Suppressor macrophage (primary cell): ENCODE measurements around the gene ASPRV1.
"Not testable (repeated sequence)": the region's sequence is repeated elsewhere in the genome, so short reads cannot be mapped to it uniquely, and the experiment has no call there.

Source experiments
- DNase-seq, 4 experiments: peaks; one replicate each; pipeline ENCODE4 v3.0.0-alpha.2; 2020 to 2022

ASPRV1 gene

DNA sequence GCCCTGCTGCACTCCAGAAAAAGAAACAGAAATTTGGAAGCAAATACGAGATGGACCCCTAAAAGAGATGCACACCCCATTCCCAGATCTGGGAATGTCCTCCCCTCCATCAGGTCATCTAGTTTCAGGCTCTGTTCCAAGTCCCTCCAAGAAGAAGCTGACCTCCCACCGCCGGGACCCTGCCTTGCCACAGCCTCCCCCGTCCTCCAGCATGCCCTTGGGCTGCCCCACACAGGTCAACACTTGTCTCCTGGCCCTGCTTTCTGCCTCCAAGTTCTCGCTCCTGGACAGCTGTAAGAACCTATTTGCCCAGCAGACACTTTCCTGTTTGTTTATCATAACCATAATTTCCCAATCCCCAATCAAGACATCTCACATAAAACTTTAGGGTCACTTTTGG, 2.0 kb downstream of the ASPRV1 start:
- DNase-seq: no peak

DNA sequence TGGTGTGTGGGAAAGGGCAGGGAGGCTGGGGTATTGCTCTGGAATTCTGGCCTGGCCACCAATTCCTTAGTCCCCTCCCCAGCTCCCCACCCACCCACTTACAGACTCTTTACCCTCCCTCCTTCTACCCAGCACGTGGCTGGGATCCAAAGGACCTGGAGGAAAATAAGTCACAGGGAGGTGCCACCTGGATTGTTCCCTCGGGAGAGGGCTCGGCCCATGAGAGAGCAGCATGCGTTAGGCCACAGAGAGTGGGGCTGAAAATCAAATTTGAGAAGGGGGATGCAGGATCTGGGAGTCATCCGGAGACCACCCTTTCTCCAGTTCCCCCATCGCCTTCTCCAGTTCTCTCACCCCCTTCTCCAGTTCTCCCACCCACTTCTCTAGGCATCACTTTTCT, 3.0 kb downstream of the ASPRV1 start:
- no peak for DNase-seq

DNA sequence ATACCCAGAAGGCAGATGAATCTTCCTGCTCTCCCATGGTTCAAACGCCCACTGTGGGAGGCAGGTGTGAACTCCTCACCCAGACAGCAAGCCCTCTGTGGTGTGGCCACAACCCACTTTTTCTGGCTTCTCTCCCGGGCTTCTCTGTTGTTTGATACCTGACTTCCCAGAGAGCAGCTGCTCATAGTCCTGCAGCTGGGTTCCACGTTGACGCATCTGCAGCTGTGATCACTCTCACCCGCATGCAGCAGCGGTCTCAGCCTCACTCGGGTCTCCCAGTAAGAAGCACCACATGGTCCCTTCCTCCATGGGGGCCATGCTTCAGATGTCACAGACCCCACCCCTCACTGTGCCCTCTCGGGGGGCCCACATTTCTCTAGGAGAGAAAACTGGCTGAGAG, 3.5 kb downstream of the ASPRV1 start:
- no peak for DNase-seq

DNA sequence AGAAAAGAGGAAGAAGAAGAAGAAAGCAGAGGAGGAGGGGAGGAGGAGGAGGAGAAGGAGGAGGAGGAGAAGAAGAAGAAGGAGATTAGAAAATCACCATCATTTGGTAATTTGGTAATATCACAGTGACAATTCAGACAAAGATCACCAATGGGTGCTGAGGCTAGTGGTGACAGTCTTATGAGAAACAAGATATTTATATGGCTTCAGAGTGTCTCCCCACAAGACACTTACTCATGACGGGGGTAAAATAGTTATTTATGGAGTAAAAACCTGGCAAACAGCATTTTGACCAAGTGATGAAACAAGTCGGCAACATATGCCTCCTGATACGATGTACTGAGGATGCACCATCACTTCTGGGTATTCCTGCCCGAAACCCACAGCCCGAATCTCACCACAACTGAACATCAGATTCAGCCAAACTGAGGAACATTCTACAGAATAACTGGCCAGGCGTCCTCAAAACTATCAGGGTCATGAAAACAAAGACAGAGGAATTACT, 4.9 kb downstream of the ASPRV1 start:
- DNase-seq: peak in 1 of 4 experiments; percentile 26

DNA sequence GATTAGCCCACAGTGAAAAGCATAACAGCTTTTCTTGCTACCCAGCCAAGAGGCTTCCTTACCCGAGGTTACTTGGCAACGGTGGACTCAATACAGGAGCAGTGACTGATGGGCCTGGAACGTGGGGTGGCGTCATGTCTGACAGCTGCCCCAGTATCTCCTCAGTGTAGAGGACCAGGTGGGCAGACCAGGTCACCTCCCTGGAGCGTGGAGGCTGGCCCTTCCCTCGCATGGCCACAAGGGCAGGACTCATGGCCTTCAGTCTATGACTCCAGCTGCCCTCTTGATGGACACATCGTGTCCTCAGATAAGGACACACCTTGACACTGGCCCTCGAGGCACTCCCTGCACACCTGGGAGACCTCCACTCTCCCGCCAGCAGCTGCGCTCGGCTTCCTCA, 6.4 kb downstream of the ASPRV1 start:
- DNase-seq: no peak

DNA sequence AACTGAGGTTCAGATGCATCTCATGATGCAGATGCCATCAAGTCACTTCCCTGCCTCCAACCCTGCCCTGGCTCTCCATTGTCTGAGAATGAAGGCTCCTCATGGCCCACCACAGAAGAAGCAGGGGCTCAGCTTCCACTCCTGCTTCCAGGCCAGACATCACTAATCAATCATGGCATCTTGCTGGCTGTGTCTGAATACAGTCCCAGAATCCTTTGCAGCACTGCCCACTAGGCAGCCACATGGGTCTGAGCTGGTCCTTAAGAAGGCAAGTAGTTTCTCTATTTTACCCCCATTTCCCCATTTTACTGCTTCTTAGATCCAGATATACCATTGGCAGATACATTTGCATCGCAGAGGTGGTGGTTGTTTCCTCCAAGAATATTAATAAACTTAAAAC, 7.3 kb downstream of the ASPRV1 start:
- DNase-seq: peak in 3 of 4 experiments; percentile 45 to 47 (median 45)

DNA sequence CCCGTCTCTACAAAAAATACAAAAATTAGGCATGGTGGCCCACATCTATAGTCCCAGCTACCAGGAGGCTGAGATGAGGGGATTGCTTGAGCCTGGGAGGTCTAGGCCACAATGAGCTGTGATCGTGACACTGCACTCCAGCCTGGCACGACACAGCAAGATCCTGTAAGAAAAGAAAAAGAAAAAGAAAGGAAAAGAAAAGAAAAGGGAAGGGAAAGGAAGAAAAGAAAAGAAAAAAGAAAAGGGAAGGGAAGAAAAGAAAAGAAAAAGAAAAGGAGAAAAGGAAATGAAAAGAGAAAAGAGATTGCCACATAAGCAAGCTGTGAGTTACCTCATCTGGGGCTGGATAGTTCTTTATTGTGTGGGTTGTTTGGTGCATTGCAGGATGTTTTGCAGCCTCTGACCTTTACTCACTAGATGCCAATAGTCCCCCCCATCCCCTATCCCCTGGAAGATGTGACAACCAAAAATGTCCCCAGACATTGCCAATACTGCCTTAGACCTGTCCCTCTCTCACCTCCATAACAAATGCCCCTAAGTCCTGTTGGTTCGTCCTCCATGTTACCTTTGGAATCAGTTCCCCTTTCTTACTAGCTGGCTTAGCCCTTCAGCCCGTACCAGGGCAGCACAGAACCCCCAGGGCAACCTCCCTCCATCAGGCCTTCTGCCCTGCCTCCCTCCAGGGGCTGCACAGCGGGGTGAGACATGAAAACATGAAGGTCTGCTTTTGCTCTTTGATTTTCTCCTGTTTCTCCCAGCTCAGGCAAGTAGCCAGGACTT, 8.9 kb downstream of the ASPRV1 start:
- DNase-seq: peak in 3 of 4 experiments; percentile 30 to 44 (median 41)

DNA sequence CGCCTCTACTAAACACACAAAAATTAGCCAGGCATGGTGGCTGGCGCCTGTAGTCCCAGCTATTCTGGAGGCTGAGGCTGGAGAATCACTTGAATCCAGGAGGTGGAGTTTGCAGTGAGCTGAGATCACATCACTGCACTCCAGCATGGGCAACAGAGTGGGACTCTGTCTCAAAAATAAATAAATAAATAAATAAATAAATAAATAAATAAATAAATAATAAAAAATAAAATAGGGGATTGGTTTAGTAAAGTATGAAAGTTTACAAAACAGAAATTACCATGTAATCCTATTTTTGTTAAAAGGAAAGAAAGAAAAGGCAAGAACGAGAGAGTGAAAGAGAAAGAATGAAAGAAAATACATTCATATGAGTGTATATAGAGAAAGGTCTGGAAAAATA, 10.8 kb downstream of the ASPRV1 start:
- not testable (repeated sequence) for DNase-seq

DNA sequence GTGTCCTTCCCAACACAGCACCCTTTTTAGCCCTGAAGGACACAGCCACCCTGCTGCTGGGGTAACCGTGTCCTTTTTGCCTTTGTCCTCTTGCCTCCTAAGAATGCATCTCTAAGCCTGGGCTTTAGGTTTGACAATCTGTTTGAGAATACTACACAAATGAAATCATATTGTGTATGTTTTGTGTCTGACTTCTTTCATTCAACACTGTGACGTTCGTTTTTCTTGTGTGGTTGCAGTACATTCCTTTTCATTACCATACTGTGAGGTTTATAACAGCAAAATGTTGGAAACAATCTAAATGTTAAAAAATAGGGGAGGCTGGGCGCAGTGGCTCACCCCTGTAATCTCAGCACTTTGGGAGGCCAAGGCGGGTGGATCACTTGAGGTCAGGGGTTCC, 11.2 kb downstream of the ASPRV1 start:
- DNase-seq: no peak

DNA sequence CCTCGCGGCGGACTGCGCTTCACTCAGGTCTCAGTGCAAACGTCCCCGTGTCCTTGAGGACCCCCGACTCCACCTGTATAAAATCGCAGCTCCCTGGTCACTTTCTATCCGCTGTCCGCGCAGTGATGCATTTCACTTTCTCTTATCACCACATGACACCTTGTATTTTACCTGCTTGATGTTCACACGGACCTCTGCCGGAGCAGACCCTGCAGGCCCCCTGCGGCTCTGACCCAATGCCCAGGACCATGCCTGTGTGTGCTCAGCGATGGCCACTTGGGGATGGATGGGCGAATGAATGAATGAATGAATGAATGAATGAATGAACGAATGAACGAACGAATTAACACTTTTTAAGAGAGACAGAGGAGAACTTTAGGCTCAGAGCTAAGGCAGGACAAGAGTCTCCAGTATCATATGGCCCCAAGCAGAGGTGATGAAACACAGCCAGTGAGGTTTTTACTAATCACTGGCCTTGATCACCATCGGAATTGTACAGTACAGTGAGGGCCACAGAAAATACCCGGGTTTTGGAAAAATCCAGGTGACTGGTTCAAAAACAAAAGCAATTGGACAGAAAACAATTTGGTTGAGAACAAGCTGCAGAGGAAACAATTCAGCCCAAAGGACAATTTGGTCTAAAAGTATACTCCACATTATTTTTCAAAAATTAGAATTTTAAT, 12.3 kb downstream of the ASPRV1 start:
- DNase-seq: no peak

DNA sequence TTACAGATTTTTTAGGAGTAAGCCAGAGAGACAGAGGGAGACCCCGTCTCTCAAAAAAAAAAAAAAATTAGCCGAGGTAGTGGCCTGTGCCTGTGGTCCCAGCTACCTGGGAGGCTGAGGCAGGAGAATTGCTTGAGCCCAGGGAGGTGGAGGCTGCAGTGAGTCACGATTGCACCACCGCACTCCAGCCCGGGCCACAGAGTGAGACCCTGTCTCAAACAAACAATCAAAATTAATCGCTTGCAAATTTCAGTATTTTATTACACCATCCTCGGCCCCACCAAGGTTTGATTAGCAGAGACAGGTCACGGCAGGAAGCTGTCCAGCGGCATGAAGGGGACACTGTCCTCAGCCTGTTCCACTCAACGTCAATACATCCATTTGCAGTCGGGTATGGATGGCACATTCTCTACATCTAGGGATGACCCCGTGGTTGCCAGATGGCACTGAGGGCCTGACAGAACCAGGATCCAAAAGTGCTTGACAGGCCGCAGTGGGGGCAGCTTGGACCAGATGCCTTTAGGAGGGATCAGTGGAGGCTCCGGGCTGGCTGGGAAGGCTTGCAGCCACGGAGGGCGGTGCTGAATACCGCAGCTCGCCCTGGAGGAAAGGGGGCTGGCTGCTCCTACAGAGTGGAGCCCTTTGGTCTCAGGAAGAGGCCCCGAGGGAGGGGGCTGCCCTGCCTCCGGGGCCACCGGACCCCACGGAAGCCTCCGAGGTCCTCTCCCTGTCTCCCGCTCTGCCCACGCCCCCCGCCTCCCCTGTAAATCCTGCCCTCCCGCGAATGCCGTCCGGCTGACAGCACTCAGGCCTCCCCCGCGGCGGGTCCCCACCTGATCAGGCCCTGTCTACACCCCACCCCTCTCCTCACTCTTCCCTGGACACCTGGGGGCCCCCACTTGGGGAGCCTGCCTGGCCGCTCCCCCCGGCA, 13.1 kb downstream of the ASPRV1 start:
- no peak for DNase-seq

DNA sequence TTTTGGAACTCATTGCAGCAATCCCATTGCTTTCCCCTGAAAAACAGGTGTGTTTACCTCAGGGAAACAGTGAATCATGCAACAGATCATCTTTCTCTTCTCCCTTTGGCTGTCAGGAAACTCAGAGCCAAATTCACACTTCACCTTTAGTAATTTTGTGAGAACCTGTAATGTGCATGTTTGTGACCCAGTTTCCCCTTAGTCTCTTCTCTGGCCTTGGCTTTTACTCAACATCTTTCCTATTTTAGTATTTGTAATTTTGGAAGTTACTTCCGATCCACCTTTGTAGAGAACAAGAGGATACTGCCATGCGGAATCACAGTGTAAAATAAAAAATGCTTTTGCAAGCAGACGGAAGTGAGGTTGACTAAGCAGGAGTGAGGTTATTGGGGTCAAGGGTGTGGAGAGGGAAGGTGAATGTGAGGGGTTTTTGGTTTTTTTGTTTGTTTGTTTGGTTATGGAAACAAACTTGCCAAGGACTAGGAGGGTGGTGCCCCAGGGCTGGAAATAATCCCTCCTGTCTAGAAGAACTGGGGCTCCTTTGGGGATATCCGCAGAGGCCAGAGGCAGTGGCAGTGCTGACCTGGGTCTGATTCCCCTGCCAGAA, 14.0 kb downstream of the ASPRV1 start:
- peak in 3 of 4 experiments; percentile 5 to 40 (median 37) for DNase-seq

DNA sequence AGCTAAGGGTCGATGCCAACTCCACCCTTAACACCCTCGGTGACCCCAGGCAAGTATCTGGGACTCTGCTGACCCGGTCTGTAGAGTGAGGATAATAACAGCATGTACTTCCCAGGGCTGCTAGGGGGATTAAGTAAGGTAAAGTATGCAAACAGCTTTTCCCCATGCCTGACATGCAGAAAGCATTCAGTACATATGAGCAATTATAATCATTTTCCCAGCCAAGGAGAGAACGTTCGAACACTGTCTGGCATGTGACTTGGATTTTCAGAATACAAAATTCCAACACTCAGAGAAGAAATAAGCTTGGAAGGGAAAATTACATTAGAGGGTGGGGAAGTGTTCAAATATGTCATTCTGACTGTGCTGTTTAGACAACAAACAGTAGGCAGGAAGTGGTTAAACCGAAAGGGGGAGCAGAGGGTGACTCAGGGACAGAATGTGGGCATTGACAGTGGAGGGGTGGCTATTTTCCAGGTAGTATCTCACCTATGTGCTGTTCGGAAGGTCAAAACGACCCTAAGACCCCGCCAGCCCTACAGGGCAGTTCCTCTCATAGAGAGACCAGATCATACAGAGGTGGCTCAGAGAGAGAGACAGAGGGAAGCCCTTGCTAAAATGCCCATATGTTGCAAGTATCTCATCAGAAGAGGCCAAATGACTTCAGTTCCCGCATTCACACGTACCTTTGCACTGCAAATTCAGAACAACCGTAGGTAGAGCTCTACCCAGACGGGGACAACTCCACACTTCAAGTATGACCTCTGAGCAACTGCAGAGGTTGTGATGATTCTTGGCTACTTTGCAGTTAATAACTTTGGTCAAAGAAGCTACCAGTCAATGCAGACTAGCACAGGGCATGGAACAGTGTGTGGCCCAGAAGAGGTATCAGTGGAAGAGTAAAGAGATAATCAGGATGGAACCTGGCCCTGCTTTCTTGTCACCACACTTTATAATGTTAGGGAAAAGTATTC, 14.8 kb downstream of the ASPRV1 start:
- DNase-seq: peak; percentile 45 to 76 (median 68)

DNA sequence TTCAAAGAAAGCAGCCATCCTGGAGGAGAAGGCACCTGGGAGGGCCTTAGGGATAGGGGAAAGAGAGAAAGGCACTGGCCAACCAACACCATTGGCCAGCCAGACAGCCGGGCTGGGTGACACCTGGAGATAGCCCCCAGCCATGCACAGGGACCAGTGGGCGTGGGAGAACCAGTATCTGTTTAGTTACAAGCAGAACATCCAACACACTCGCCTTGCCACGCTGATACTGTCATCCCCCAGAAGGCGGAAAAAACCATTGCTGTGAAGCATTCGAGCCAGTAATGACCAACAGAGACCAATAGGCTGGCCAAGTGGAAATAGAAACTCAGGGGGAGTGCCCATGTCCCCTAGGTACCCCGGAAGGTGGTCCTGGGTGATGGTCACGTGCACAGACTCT, 15.5 kb downstream of the ASPRV1 start:
- DNase-seq: no peak

DNA sequence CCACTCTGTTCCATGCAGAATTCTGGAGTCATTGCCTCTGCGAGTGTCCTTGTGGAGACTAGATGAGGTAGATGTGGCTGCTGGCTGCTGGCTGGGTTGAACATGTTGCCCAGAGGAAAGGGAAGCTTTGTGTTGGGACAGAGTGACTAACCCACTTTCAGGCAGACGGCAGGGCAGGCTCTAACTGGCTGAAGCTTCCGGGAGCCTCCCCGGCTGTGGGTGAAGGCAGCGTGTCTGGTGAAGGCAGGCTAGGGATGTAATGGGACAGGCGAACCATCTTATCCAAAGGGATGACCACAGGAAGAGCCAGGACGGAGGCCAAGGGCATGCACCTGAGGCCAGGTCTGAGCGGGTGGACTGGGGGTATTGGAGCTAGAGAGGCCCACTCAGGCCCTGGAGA, 16.0 kb downstream of the ASPRV1 start:
- peak; percentile 85 to 91 (median 90) for DNase-seq

DNA sequence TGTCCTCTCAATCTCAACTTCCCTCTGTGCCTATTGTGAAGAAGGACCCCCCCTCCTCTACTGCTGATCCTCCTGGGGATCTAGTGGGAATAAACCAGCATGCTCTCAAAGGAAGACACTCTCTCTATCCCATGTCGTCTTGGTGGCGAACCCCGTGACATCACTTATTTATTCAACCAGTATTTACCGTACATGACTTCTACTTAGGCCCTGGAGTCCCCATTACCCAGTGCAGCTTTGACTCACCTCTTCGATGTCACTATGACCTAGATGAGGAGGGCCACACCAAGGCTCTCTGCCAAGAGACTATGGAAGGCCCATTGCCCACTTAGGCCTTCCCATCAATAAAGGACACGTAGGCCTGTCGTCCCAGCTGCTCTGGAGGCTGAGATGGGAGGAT, 16.7 kb downstream of the ASPRV1 start:
- DNase-seq: no peak

DNA sequence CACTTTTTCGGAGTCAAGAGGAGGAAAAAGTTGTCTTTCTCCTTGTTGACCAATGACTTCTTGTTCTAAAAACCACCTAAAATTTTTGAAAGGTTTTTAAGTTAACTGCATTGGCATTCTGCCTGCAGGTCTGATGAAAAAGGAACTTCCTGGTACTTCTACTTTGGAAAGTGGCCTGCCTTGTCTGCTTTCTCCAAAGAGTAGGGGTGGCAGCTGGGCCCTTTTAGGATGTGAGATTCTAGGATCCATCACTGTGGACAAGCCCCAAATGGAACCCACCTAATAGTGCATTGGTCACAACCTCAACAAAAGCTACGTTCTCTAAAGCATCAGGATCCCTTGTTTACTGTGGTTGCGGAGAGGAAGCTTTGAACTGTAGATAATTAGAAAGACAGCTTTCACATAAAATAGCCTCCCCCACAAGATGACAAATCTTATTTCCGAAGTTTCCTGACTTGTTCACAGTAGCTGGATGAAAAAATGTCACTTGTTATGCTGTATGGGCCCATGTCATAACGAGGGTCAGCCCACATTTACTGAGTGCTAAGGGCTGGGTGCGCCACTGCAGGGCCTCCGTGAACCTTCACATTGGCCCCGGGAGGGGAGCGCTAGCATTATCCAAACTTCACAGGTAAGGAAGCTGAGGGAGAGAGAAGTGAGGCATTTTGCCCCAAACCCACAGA, 17.4 kb downstream of the ASPRV1 start:
- peak in 2 of 4 experiments; percentile 14 to 50 for DNase-seq

DNA sequence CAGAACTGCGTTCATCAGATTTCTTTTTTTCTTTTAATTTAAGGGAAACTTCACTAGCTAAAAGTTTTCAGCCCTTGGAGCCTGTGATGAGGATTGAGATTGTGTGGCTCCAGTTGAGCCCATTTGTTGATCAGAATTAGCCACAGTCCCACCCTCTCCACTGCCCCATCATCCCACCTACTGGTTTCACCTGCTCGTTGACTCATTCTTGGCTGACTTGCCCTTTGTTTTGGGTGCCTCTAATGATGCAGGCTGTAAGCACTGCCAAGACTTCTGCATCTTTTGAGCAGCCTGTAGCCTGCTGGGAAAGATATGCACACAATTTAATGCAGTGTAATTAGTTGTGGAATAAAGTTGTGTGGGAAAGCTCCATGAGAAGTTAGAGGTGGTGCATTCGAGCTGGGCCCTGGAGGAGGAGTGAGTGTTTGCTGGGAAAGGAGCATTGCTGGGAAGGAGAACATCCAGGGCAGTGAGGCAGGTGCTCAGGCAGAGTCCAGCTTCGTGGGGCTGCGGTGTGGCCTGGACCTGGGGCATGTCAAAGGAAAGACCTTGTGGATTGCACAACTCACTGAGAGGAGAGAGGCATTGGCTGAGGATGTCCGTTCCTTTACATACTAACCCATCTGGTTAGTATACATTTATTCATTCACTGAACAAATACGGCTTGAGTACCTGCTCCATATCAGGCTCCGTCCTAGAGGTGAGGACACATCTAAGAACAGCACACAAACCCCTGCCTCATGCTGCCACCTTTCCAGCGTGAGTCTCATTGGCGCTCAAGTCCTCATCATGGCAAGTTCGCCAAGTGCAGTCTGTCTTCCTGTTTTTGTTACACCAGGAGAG, 18.2 kb downstream of the ASPRV1 start:
- DNase-seq: no peak

DNA sequence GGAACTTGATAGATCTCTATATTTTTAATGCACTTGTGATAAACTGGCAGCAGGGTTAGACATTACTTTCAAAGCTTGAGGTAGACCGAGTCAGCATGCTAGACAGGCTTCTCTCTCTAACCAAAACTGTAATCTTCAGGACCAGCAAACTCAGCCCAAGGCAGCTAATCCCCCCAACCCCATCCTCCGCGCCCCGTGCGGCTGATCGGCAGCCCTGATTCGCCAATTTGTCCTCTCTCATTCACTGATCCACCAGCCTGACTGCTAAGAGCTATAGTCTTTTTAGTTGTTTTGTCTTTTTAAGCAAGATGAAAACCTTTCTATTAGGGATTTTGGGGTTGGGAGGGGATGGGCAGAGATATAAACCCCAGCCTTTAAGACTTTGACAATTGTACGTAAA, 20.7 kb downstream of the ASPRV1 start:
- no peak for DNase-seq

DNA sequence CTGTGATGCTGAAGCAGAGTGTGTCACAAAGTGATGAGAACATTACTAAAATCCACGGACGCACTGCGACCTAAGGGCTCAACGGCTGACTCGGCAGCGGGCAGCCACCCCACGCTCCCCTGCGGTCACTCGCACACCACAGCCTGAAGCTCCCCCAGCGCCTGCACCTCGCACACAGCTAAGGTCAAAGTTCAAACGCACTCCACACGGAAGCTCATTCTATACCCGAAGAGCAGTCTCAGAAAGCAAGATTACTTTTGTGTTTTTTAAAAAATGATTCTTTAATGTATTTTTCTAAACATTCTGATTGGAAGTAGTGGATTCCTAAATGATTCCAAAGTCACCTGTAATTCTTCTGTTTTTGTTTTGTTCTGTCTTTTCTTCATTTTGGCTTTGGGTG, 21.7 kb downstream of the ASPRV1 start:
- DNase-seq: no peak
